Measurements from ENCODE around the gene TMEM198. TPM values are rescaled to one million over a fixed set of nuclear protein-coding genes. Genes with fewer than 3 reads are reported as not detected.

TMEM198 gene
- total and polyA plus RNA-seq, 7 donors: 0.61 to 3.7 (median 2.1) TPM

GRCh38 chr2:219545295-219545942 is 1.6 kb downstream of the TMEM198 start:
- H3K36me3 ChIP-seq (ENCODE audit: insufficient read depth in 1 of 2, low read depth in 1 of 2): peaks cover 0 to 10% of the 10 kb centered on the region in 2 donors
- no peak for ATAC-seq
- H3K27ac ChIP-seq: no peak overlapping the region
- H3K4me1 ChIP-seq: peaks cover 23% of the 10 kb centered on the region
- intact Hi-C loops (cut with DNase I): loop anchor here in 1 of 2 donors (10.0 kb wide), 1 partner anchor 371 kb away; the partner anchor contains the start of genes CNPPD1, RETREG2 and SLC23A3
- H3K9me3 ChIP-seq: no peaks in the 10 kb centered on the region
- DNase-seq: no peak
- H3K27me3 ChIP-seq (ENCODE audit: insufficient read depth in 3 of 3, low read length in 2 of 3): no peaks in the 10 kb centered on the region
- no peak for TF ChIP-seq CTCF (IDR thresholded peaks at IDR 0.05)
- no peak overlapping the region for H3K4me3 ChIP-seq
- WGBS, 3 donors: 78 to 87% (median 83%) methylated on average over 3 of the region's 3 CpGs

- Histone ChIP-seq H3K27ac (no peak overlapping the region), H3K36me3 (ENCODE audit: insufficient read depth in 1 of 2, low read depth in 1 of 2) (peaks cover 0 to 5% of the 10 kb centered on the region in 2 donors), H3K9me3 (no peaks in the 10 kb centered on the region), H3K27me3 (ENCODE audit: insufficient read depth in 3 of 3, low read length in 2 of 3) (no peaks in the 10 kb centered on the region), H3K4me1 (peaks cover 23% of the 10 kb centered on the region), H3K4me3 (no peak overlapping the region)
- no peak for ATAC-seq
- 60 to 68% (median 60%) methylated on average over 3 to 4 of the region's 4 CpGs for WGBS, 3 donors
- intact Hi-C loops (cut with DNase I): loop anchor here in 1 of 2 donors (10.0 kb wide), 1 partner anchor 371 kb away; the partner anchor contains the start of genes CNPPD1, RETREG2 and SLC23A3
- no peak for TF ChIP-seq CTCF (IDR thresholded peaks at IDR 0.05)
- DNase-seq: no peak
Observed at GRCh38 chr2:219545943-219546352, 2.1 kb downstream of the TMEM198 start.

- intact Hi-C loops (cut with DNase I): loop anchor here in 1 of 2 donors (10.0 kb wide), 1 partner anchor 373 kb away; the partner anchor contains the start of genes CNPPD1, RETREG2 and SLC23A3
- H3K36me3 ChIP-seq (ENCODE audit: insufficient read depth in 1 of 2, low read depth in 1 of 2): no peaks in the 10 kb centered on the region
- H3K27me3 ChIP-seq (ENCODE audit: insufficient read depth in 3 of 3, low read length in 2 of 3): no peaks in the 10 kb centered on the region
- no peak overlapping the region for H3K4me3 ChIP-seq
- H3K27ac ChIP-seq: no peak overlapping the region
- H3K4me1 ChIP-seq: peaks cover 16% of the 10 kb centered on the region
- 91 to 98% (median 95%) methylated on average over 21 to 26 of the region's 26 CpGs for WGBS, 3 donors
- no peaks in the 10 kb centered on the region for H3K9me3 ChIP-seq
- ATAC-seq: no peak
- no peak for DNase-seq
- no peak for TF ChIP-seq CTCF (IDR thresholded peaks at IDR 0.05)
Observed at GRCh38 chr2:219547621-219548020, 3.8 kb downstream of the TMEM198 start.

- intact Hi-C loops (cut with DNase I): loop anchor here in 1 of 2 donors (10.0 kb wide), 1 partner anchor 374 kb away; the partner anchor contains the start of genes CNPPD1, RETREG2 and SLC23A3
- no peaks in the 10 kb centered on the region for H3K9me3 ChIP-seq
- H3K4me1 ChIP-seq: peaks cover 18% of the 10 kb centered on the region
- no peaks in the 10 kb centered on the region for H3K27me3 ChIP-seq (ENCODE audit: insufficient read depth in 3 of 3, low read length in 2 of 3)
- ATAC-seq (no peak), DNase-seq (no peak)
- H3K36me3 ChIP-seq (ENCODE audit: insufficient read depth in 1 of 2, low read depth in 1 of 2): no peaks in the 10 kb centered on the region
- no peak for TF ChIP-seq CTCF (IDR thresholded peaks at IDR 0.05)
- no peak overlapping the region for H3K27ac ChIP-seq
- WGBS, 3 donors: 90 to 94% (median 93%) methylated on average over 18 of the region's 18 CpGs
- no peak overlapping the region for H3K4me3 ChIP-seq
Observed at GRCh38 chr2:219548990-219549389, 5.2 kb downstream of the TMEM198 start.

Measured in psoas muscle (tissue), 8 donors.